Central memory CD4-positive, alpha-beta T cell (primary cell): ENCODE data around the gene BCAT1.

Source experiments
- DNase-seq: peaks from one replicate; pipeline ENCODE4 v3.0.0; 2022
- total RNA-seq, 3 experiments: gene quantifications; one replicate each; lab custom pipeline; 2026; lab: John Stamatoyannopoulos, UW

BCAT1 gene, protein sequence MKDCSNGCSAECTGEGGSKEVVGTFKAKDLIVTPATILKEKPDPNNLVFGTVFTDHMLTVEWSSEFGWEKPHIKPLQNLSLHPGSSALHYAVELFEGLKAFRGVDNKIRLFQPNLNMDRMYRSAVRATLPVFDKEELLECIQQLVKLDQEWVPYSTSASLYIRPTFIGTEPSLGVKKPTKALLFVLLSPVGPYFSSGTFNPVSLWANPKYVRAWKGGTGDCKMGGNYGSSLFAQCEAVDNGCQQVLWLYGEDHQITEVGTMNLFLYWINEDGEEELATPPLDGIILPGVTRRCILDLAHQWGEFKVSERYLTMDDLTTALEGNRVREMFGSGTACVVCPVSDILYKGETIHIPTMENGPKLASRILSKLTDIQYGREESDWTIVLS
- 0.77 to 104 (median 4.3) reads per million in 3 experiments for total RNA-seq

- DNase-seq, result no peak
Measured at GRCh38 chr12:24948757-24949722, at the start of gene BCAT1. BCAT1 (minus strand) TSS chr12:24949101; CDS start chr12:24948932, 169 bp downstream.

DNA sequence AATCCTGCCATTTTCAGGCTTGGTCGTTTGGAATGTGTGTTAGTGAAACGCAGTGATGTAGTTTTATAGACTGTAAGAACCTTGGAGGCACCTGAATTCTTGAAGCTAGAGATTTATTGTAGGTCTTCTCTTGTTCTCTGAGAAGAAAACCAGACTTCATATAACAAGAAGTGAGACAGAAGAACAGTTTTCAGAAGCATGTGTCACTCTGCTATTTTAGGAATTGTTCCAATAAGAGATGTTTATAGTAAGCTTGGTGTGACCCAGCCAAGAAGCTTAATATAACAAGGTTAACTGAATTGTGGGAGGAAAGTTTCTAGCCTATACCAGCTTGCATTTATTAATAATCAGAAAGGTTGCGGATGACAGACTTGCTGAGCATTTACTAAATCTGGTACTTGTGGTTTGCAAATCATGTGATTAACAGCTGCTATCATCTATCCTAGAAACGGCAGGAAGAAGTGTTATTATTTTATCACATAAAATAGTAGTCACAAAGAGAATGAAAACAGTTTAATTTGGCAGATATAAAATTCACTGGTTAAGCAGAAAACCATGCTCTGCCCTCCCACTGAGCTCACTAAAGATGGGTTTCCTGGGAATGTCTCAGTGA lies 49.2 kb upstream of the BCAT1 start:
- DNase-seq, result no peak

DNA sequence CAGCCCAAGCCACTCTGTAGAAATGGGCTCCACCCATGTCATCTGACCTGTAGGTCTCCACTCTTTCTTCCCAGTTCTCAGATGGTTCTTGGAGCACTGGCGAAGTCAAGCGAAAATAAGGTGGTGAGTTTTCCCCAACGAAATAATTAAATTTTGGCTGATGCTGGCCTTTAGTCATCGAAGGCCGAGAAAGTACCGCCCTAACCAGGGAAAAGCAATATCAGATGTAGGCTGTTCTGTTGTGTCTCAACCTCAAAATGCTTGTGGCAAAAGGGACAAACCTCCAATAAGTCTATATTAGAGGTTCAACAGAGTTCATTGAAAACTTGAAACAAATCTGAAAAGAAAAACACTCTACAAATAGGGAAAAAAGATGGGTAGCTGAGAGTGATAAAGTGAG lies 48.6 kb upstream of the BCAT1 start:
- DNase-seq, result no peak

DNA sequence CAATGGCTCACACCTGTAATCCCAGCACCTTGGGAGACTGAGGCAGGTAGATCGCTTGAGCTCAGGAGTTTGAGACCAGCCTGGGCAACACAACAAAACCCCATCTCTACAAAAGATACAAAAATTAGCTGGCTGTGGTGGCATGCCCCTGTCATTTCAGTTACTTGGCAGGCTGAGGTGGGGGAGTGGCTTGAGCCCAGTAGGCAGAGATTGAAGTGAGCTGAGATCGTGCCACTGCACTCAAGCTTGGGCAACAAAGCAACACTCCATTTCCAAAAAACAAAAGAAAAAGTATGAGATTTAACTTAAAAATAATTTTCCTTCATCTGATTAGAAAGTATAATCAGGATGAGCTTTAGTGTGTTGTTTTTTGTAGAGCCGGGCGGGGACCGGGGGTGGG lies 47.9 kb upstream of the BCAT1 start:
- DNase-seq, result no peak

GRCh38 chr12:24996102-24996797 lies 47.3 kb upstream of the BCAT1 start:
- no peak for DNase-seq

DNA sequence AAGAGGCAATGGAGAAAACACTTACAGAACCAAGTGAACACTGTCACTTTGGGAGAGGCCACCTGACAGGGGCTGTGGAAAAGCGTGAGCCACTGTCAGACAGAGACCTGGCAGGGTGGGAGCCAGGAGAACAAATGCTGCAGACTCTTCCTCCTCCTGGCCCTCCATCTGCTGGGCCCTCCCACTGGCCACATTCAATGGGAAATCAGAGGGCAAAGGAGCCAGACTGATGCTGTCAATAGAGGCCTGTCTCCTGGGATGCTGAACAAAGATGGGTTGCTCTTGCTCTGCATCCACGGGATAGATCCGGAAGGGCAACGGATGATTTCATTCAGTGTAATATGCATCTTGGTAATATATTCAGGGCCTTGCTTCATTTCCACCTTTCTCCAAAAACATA lies 44.9 kb upstream of the BCAT1 start:
- DNase-seq, result no peak

DNA sequence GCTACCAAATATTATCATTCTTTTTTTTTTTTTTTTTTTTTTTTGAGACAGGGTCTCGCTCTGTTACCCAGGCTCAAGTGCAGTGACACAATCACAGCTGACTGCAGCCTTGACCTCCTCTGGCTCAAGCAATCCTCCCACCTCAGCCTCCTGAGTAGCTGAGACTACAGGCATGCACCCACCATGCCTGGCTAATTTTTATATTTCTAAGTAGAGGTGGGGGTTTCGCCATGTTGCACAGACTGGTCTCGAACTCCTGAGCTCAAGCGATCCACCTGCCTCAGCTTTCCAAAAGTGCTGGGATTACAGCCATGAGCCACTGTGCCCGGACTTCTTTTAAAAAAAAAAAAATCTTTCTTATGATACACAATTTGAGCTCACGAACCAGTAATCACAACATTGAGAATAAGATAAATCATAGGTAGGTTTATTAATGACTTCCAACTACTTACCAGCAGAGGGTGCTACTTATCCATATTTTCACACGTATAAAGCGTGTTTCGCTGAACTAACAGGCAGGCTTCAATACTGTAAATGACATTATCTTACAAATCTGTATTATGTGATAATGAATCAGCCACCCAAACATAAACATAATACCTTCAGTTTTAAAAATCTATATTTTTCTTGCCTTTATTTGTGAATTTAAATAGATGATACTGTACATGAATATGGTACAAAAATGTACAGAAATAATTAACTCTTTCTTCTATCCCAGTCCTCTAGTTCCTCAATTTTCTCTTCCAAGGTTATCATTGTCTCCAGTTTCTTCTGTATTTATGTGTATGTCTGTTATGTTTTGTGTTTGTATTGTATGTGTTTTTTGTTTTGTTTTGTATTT lies 42.5 kb upstream of the BCAT1 start:
- DNase-seq, result peak; percentile 54

DNA sequence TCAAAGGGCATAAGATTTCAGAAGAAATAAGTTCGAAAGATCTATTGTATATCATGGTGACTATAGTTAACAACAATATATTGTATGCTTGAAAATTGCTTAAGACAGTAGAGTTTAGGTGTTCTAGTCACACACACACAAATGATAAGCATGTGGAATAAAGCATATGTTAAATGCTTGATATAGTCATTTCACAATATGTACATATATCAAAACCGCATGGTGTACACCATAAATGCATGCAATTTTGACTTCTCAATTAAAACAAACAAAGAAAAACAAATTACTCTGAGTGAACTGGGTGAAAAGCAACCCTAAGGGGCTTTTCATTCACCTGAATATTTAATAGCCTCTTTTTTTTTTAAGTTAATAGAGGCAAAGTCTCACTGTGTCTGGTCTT lies 40.3 kb upstream of the BCAT1 start:
- no peak for DNase-seq

- DNase-seq, result no peak
Measured at GRCh38 chr12:24982250-24982649, 33.3 kb upstream of the BCAT1 start.

GRCh38 chr12:24979976-24980730 lies 31.3 kb upstream of the BCAT1 start:
- DNase-seq, result no peak

GRCh38 chr12:24979329-24979728 lies 30.4 kb upstream of the BCAT1 start:
- no peak for DNase-seq

DNA sequence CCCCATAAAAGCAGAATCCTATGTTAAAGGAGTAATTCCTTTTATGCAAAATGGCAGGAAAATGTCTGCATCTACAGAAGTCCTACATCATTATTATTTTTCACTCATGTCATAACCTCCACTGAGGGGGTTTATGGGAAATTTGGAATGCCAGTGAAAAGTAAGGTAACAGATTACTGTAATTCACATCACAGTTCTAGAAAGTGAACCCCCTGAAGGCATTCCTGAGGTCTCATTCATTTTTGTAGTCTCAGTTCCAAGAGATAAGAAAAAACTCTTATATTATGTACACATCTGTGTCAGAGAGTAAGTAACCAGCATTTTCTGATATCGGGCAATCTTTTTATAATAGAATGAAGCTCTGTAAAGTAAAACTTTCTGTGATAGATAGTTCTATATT lies 28.8 kb upstream of the BCAT1 start:
- no peak for DNase-seq

DNA sequence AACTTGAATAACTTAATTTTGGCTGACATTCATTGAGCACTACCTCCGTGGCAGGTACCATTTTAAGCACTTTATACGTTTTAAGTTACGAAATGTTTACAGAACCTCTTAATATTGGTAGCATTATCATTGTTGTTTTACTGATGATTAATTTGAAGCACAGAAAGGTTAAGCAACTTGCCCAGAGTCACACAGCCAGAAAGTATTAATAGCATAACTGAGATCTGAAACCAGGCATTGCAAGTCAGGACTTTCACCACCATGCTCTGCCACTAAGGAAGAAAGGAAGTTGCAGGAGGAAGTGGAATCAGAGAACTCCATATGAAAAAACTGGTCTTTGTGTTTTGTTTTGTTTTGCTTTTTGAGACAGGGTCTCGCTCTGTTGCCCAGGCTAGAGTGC lies 28.2 kb upstream of the BCAT1 start:
- no peak for DNase-seq

DNA sequence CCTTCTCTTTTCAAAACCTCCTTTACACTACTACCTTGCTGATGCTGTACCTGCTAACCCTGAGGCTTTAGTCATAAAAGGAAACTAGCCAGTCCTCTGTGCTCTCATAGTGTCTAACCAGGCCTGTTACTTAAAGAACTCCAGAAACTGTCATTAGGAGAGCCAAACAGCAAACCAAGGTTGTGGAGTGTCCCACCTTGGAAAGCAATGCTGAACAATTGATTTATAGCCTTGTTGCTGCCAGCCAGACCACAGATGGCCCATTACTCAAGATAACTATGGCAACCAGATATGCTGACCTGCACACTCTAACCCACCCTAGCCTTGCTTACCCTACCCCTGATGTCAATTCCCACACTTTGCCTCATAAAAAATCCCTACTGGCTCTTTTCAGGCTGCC lies 26.5 kb upstream of the BCAT1 start:
- no peak for DNase-seq

GRCh38 chr12:24974216-24974615 lies 25.3 kb upstream of the BCAT1 start:
- DNase-seq, result no peak

- DNase-seq, result no peak
Measured at GRCh38 chr12:24972078-24972477, 23.2 kb upstream of the BCAT1 start.

DNA sequence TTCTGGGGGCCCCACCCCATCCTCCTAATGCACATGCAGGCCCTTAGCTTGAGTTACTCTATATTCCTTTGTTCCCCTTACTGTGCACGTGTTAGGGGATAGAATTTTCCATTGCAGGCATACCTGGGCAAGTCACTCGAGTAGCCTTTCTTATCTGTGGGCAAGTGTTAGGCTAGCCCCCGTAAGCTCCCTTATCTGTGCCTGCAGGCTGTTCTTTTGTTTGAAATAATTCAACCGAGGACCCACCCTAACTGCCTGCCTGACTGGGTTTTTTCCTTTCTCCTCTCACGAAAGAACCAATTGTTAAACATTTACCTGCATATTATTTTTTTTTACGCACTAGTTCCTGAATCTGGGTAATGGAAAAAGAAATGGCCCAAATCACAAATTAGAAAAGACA lies 21.3 kb upstream of the BCAT1 start:
- DNase-seq, result no peak

GRCh38 chr12:24966951-24967564 lies 18.2 kb upstream of the BCAT1 start:
- DNase-seq, result no peak

DNA sequence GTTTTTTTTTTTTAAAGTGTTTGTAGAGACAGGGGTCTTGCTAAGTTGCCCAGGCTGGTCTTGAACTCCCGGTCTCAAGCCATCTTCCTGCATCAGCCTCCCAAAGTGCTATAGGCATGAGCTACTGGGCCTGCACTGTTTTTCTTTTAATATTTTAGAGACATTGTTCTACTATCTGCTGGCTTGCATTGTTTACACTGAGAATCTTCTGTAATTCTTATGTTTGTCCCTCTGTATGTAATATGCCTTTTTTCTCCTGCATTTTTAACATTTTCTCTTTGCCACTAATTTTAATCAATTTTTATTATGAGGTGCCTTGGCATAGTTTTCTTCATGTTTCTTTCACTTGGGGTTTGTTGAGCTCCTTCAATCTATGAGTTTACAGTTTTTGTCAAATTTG lies 15.4 kb upstream of the BCAT1 start:
- no peak for DNase-seq

DNA sequence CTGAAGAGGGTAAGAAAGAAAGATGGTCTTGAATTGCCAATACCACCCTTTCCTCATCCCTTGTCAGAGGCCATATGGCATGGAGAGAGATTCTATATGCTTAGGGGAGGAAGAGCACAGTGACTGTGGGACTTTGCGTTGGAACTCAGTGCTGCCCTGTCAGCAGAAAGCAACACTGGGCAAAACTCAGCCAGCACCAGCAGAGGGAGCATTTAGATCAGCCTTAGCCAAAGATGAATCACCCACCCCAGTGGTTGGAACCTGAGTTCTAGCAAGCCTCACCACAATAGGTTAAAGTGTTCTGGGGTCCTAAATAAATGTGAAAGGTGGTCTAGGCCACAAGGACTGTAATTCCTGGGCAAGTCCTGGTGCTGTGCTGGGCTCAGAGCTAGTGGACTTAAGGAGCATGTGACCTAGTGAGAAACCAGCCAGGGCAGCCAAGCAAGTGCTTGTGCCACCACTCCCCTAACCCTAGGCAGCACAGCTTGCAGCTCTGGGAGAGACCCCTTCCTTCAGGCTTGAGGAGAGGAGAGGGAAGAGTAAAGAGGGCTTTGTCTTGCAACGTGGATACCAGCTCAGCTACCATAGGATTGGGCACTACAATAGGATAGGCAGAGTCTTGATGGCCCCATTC lies 11.4 kb upstream of the BCAT1 start:
- DNase-seq, result no peak
